Measurements from ENCODE around the gene KLHL3.

The KLHL3 gene

GRCh38 chr5:137736496-137736895 is 607 bp upstream of the KLHL3 start:
- H3K9ac ChIP-seq (ENCODE audit: insufficient read length), result no peak overlapping the region
- H3K36me3 ChIP-seq (ENCODE audit: insufficient read depth, low read length), result no peaks in the 10 kb centered on the region
- DNase-seq (ENCODE audit: low read depth, low spot score), result no peak
- no peak overlapping the region for H3K27ac ChIP-seq
- no peak for TF ChIP-seq POLR2AphosphoS5 (IDR thresholded peaks at IDR 0.05; ENCODE audit: borderline replicate concordance, low read depth, low read length)
- no peak for TF ChIP-seq FOXP2 (optimal IDR thresholded peaks at IDR 0.05; ENCODE audit: control extremely low read depth, extremely low read length, insufficient read depth)
- TF ChIP-seq EZH2 (IDR thresholded peaks at IDR 0.05), result no peak
- no peaks in the 10 kb centered on the region for H3K9me3 ChIP-seq (ENCODE audit: low read depth, low read length)
- H3K4me3 ChIP-seq, result no peak overlapping the region

GRCh38 chr5:137734962-137735554 is 831 bp downstream of the KLHL3 start:
- H3K4me3 ChIP-seq, result no peak overlapping the region
- H3K9me3 ChIP-seq (ENCODE audit: low read depth, low read length), result no peaks in the 10 kb centered on the region
- no peak overlapping the region for H3K27ac ChIP-seq
- TF ChIP-seq FOXP2 (optimal IDR thresholded peaks at IDR 0.05; ENCODE audit: control extremely low read depth, extremely low read length, insufficient read depth) (no peak), EZH2 (IDR thresholded peaks at IDR 0.05) (no peak), POLR2AphosphoS5 (IDR thresholded peaks at IDR 0.05; ENCODE audit: borderline replicate concordance, low read depth, low read length) (no peak)
- DNase-seq (ENCODE audit: low read depth, low spot score), result no peak
- no peaks in the 10 kb centered on the region for H3K36me3 ChIP-seq (ENCODE audit: insufficient read depth, low read length)
- no peak overlapping the region for H3K9ac ChIP-seq (ENCODE audit: insufficient read length)

DNA sequence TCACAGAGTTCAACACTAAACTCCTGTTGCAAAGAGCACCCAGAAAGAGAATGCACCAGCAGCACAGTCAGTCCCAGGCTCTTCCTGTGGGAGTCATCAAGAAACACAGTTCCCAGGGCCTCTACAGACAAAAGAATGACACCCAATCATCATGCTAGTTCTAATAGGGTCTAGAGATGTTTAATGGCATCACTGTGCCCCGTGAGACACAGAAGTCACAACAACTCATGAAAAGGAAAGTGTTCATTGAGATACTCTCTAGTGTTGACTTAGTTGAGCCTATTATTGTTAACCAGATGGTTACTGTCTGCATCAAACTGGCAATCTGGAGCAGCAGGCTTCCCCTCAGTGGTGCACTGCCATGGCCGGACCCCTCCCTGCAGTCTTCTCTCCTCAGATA is 1.6 kb downstream of the KLHL3 start:
- Histone ChIP-seq H3K9me3 (ENCODE audit: low read depth, low read length) (no peaks in the 10 kb centered on the region), H3K27ac (no peak overlapping the region), H3K4me3 (no peak overlapping the region), H3K9ac (ENCODE audit: insufficient read length) (no peak overlapping the region), H3K36me3 (ENCODE audit: insufficient read depth, low read length) (no peaks in the 10 kb centered on the region)
- TF ChIP-seq FOXP2 (optimal IDR thresholded peaks at IDR 0.05; ENCODE audit: control extremely low read depth, extremely low read length, insufficient read depth) (no peak), POLR2AphosphoS5 (IDR thresholded peaks at IDR 0.05; ENCODE audit: borderline replicate concordance, low read depth, low read length) (no peak), EZH2 (IDR thresholded peaks at IDR 0.05) (no peak)
- DNase-seq (ENCODE audit: low read depth, low spot score), result no peak

DNA sequence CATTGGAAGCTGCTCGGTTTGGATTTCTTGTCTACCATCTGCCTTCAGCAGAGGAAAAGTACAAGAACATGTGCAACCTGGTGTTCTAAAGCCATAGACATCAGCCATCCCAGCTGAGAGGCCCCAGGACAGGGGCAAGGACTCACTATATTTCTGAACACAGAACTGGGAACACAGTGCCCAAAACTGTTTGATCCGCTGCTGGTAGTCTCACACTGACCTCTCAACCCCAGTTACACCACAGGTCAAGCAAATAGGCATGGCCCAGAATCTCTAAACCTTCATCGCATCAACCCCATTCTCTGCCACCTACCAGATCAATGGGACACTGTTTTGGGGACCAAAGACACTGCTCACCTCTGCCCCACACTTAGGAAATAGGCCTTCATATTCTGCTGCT is 2.0 kb downstream of the KLHL3 start:
- Histone ChIP-seq H3K9ac (ENCODE audit: insufficient read length) (no peak overlapping the region), H3K36me3 (ENCODE audit: insufficient read depth, low read length) (no peaks in the 10 kb centered on the region), H3K4me3 (no peak overlapping the region), H3K9me3 (ENCODE audit: low read depth, low read length) (no peaks in the 10 kb centered on the region), H3K27ac (no peak overlapping the region)
- no peak for DNase-seq (ENCODE audit: low read depth, low spot score)
- TF ChIP-seq POLR2AphosphoS5 (IDR thresholded peaks at IDR 0.05; ENCODE audit: borderline replicate concordance, low read depth, low read length), result no peak
- no peak for TF ChIP-seq EZH2 (IDR thresholded peaks at IDR 0.05)
- no peak for TF ChIP-seq FOXP2 (optimal IDR thresholded peaks at IDR 0.05; ENCODE audit: control extremely low read depth, extremely low read length, insufficient read depth)

DNA sequence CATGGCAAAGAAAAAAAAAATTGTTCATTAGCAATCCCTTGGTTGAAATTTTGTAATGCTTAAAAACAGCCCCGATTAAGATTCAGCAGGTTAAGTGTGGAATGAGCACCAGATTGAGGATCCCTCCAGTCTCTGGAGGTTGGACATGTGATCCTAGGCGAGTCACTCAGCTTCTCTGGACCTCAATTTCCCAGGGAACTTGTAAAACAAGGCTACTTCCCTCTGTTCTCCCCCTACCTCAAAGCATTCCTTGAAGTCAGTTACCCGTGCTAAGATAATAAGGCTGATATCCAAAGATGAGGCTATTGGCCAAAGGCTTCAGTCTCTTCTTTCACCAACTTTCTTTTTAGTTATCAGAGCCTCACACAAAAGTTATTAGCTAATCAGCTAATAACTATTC is 2.9 kb downstream of the KLHL3 start:
- Histone ChIP-seq H3K4me3 (no peak overlapping the region), H3K36me3 (ENCODE audit: insufficient read depth, low read length) (no peaks in the 10 kb centered on the region), H3K9ac (ENCODE audit: insufficient read length) (no peak overlapping the region), H3K9me3 (ENCODE audit: low read depth, low read length) (no peaks in the 10 kb centered on the region), H3K27ac (no peak overlapping the region)
- no peak for DNase-seq (ENCODE audit: low read depth, low spot score)
- TF ChIP-seq EZH2 (IDR thresholded peaks at IDR 0.05) (no peak), POLR2AphosphoS5 (IDR thresholded peaks at IDR 0.05; ENCODE audit: borderline replicate concordance, low read depth, low read length) (no peak), FOXP2 (optimal IDR thresholded peaks at IDR 0.05; ENCODE audit: control extremely low read depth, extremely low read length, insufficient read depth) (no peak)

- Histone ChIP-seq H3K36me3 (ENCODE audit: insufficient read depth, low read length) (no peaks in the 10 kb centered on the region), H3K9me3 (ENCODE audit: low read depth, low read length) (no peaks in the 10 kb centered on the region), H3K9ac (ENCODE audit: insufficient read length) (no peak overlapping the region), H3K4me3 (no peak overlapping the region), H3K27ac (no peak overlapping the region)
- DNase-seq (ENCODE audit: low read depth, low spot score), result no peak
- TF ChIP-seq POLR2AphosphoS5 (IDR thresholded peaks at IDR 0.05; ENCODE audit: borderline replicate concordance, low read depth, low read length), result no peak
- no peak for TF ChIP-seq FOXP2 (optimal IDR thresholded peaks at IDR 0.05; ENCODE audit: control extremely low read depth, extremely low read length, insufficient read depth)
These were observed 4.7 kb downstream of the KLHL3 start for GRCh38 chr5:137731176-137731575.

- TF ChIP-seq POLR2AphosphoS5 (IDR thresholded peaks at IDR 0.05; ENCODE audit: borderline replicate concordance, low read depth, low read length) (no peak), FOXP2 (optimal IDR thresholded peaks at IDR 0.05; ENCODE audit: control extremely low read depth, extremely low read length, insufficient read depth) (no peak), EZH2 (IDR thresholded peaks at IDR 0.05) (no peak)
- Histone ChIP-seq H3K4me3 (no peak overlapping the region), H3K27ac (no peak overlapping the region), H3K9me3 (ENCODE audit: low read depth, low read length) (no peaks in the 10 kb centered on the region), H3K36me3 (ENCODE audit: insufficient read depth, low read length) (no peaks in the 10 kb centered on the region), H3K9ac (ENCODE audit: insufficient read length) (no peak overlapping the region)
- no peak for DNase-seq (ENCODE audit: low read depth, low spot score)
These were observed 5.6 kb downstream of the KLHL3 start for GRCh38 chr5:137730336-137730735.

DNA sequence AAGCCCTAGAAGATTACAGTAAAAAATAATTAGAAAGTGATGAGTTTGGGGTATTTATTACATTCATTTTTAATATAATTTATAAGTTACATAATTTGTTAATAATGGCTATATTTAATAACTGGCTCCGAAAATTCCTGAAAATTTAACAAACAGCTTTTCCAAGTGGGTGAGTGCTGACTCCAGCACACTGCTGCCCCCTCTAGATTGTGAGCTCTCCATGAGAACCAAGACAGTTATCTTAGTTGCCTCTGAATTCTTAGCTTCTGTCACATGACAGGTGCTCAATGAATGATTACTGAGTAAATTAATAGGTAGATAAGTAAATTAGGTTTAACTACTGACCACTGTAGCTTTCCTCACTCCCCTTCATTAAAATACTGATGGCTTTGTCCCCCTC is 7.8 kb downstream of the KLHL3 start:
- no peaks in the 10 kb centered on the region for H3K9me3 ChIP-seq (ENCODE audit: low read depth, low read length)
- no peaks in the 10 kb centered on the region for H3K36me3 ChIP-seq (ENCODE audit: insufficient read depth, low read length)
- H3K27ac ChIP-seq, result no peak overlapping the region
- H3K9ac ChIP-seq (ENCODE audit: insufficient read length), result no peak overlapping the region
- H3K4me3 ChIP-seq, result no peak overlapping the region
- no peak for DNase-seq (ENCODE audit: low read depth, low spot score)
- no peak for TF ChIP-seq EZH2 (IDR thresholded peaks at IDR 0.05)
- TF ChIP-seq FOXP2 (optimal IDR thresholded peaks at IDR 0.05; ENCODE audit: control extremely low read depth, extremely low read length, insufficient read depth), result no peak
- no peak for TF ChIP-seq POLR2AphosphoS5 (IDR thresholded peaks at IDR 0.05; ENCODE audit: borderline replicate concordance, low read depth, low read length)

DNA sequence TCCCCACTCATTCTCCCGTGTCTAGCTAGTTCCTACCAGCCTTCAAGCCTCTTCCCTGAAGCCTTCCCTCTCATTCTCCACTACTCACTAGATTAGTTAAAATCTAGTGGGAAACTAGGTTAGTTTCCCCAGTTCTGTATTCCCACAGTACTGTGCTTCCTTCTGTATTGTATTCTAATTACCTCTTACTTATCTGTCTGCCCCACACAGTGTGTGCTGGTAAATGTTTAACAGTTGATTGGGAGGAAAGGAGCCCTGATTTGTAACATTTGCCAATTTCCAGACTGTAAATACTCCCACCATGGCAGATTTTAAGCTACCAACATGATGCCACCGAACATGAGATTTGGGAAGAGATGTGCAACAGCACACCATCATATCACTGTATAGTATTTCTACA is 8.3 kb downstream of the KLHL3 start:
- no peak overlapping the region for H3K4me3 ChIP-seq
- DNase-seq (ENCODE audit: low read depth, low spot score), result no peak
- H3K9me3 ChIP-seq (ENCODE audit: low read depth, low read length), result no peaks in the 10 kb centered on the region
- no peak for TF ChIP-seq EZH2 (IDR thresholded peaks at IDR 0.05)
- TF ChIP-seq FOXP2 (optimal IDR thresholded peaks at IDR 0.05; ENCODE audit: control extremely low read depth, extremely low read length, insufficient read depth), result no peak
- TF ChIP-seq POLR2AphosphoS5 (IDR thresholded peaks at IDR 0.05; ENCODE audit: borderline replicate concordance, low read depth, low read length), result no peak
- H3K36me3 ChIP-seq (ENCODE audit: insufficient read depth, low read length), result no peaks in the 10 kb centered on the region
- no peak overlapping the region for H3K9ac ChIP-seq (ENCODE audit: insufficient read length)
- H3K27ac ChIP-seq, result no peak overlapping the region
